ENCODE results near the gene TCF15.
"Not testable (repeated sequence)": the region's sequence is repeated elsewhere in the genome, so short reads cannot be mapped to it uniquely, and the experiment has no call there.

The TCF15 gene

DNA sequence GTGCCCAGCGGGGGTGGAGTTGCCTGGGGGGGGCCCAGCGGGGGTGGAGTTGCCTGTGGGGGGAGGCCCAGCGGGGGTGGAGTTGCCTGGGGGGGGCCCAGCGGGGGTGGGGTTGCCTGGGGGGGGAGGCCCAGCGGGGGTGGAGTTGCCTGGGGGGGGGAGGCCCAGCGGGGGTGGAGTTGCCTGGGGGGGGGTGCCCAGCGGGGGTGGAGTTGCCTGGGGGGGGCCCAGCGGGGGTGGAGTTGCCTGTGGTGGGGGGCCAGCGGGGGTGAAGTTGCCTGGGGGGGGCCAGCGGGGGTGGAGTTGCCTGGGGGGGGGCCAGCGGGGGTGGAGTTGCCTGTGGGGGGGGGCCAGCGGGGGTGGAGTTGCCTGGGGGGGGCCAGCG lies 31.9 kb upstream of the TCF15 start:
- not testable (repeated sequence) for DNase-seq

DNA sequence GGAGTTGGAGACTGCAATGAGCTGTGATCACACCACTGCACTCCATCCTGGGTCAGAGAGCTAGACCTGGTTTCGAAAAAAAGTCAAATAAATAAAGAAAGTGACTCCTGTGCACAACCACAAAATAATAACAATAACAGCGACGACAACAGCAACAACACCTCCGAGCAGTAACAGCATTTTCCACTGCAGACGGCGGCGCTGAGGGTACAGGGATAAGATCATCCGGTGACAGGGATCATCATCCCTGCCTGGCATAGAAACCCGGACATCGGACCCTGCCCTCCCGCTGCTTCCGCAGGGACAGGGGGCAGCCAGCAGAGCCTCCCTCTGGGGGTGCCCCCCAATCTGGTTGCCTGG lies 31.4 kb upstream of the TCF15 start:
- no peak for DNase-seq

DNA sequence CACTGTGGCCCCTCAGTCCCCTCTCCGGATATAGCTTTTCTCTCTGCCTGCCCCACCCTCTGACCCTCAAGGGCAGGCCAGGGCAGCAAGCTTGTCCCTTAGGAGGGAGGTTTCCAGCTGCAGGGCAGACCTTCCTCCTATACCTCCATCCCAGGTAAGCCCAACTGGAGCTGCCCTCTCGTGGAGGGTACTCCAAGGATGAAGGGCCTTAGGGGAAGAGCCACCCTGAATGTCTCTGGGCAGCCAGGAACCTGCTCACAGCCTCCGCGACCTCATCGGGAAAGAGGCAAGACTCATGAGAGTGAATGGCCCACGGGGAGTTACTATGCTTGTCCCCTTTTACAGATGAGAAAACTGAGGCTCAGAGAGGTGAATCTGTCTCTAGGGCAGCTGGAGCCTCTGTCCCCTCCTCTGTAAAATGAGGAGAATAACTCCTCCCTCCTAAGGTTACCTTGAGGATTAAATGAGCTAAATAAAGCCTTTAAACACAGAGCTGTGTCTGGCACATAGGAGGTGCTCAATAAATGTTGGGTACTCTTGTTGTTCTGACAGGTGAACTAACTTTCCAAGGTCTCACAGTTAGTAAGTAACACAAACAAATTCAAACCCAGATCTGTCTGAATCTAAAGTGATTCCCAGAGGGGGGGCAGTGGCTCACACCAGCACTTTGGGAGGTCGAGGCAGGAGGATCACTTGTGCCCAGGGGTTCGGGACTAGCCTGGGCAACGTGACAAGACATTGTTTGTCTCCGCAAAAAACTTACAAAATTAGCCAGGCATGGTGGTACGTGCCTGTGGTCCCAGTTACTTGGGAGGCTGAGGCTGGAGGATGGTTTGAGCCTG lies 30.8 kb upstream of the TCF15 start:
- DNase-seq = no peak

DNA sequence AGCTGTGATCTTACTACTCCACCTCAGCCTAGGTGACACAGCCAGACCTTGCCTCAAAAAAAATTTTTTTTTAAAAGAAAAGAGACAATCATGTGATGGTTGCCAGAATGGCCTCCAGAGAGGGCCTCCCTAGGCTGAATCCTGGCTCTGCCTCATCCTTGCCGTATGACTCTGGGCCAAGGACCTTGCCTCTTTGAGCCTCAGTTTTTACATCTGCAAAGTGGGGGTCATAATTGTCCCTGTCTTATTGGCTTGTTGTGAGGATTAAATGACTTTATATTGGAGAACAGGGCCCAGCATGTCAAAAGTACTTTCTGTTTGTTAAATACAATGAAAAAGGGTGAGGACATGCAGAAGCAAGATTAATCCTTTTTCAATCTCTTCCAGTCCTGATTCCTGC lies 28.5 kb upstream of the TCF15 start:
- DNase-seq = no peak

DNA sequence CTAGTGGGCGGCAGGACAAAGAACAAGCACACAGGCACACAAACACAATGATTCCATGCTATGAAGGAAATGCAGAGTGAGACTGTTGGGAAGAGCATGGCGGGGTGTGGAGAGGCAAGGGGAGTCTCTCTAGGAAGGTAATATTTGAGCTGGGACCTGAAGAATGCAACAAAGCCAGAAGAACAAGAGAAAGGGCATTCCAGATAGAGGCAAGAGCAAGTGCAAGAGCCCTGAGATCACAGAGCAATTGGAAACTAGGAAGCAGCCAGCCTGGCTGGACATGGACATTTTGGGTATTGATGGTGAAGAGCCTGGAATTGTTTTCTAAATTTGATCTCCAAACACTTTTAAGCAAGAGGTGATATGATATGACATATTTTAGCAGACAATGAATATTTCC lies 27.4 kb upstream of the TCF15 start:
- no peak for DNase-seq

DNA sequence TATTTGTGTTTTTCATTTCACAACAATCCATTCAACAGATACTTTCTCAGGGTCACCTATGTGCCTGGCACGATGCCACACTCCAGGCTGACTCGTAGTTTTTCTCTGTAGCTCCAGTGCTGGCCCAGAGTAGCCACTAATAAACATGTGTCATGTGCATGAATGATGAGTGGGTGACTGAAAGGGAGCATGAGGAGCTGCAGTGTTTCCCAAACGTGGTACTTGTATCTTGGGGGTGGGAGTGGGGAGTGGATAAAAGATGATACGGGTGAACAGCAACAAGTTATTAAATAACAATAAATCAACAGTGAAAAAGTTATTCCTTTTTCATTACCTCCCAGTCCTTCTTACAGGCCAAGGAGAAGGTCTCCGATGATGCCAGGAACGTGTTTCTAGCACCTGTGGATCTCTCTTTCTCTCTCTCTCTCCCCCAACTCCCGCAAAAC lies 25.8 kb upstream of the TCF15 start:
- DNase-seq = no peak

DNA sequence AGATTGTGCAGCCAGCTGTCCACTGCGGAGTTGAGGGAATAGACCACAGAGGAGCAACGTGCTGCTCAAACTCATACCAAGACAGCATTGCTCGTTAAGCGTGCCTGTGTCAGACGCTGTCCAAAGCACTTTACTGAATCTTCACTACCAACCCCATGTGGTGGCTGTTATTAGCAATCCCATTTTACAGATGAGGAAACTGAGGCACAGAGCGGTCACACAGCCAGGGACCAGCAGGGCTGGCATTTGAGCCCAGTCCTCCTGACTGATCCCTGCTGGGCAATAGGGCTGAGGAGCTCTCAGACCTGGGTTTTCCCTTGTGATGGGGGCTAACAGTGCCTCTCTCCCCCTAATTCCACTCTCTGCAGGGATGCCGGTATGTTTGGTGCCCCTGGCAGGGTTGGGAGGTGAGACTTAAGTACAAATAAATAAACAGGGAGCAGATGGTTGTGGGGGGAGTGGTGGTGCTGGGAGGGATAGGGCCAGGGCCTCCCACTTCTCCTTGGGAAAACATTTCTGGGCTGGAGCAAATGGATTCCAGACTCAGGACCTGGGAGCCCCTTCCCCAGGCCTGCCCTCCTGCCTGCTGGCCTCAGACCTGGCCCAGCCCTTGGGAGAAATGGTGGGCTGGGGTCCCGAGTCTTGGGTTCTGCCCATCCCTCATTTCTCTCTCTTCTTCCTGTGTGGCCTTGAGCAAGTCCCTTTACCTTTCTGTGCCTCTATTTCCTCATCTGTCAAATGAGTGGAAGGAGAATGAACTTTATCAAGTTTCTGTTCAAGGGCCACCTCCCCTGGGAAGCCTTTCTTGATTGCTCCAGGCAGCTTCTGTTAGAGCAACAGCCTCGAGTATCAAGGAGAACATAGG lies 25.2 kb upstream of the TCF15 start:
- no peak for DNase-seq

DNA sequence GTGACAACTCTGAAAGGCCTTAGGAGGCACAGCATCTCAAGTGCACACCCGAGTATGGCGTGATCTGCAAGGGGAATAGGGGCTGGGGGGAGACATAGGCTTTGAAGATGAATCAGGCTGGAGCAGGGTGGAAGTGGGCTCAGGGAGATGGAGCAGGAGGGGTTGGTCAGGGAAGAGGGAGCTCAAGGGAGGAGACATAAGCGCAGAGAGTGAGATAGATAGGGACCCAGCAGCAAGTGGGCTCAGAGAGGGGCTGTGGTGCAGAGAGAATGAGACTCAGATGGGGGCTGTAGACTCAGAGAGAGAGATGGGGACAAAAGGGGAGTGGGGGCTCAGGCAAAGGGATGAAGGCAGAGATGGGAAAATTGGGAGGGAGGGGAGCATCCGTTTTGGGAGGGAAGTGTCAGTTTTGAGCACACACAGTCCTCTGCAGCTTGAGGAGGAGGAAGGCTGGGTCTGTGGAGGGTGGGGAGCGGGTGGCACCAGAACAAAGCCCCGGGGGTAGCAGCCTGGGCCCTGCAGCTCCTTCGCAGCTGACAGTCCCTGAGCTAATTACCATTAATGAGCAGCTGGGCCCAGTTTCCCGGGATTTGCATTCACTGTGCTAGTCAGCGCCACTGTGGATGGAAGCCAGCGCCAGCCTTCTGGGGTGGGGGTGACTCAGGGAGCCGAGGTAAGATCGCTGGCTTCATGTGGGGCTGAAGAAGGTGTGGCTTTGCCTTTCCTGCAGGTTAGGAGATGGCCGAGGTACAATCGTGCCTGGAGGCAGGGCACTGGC lies 24.2 kb upstream of the TCF15 start:
- no peak for DNase-seq

DNA sequence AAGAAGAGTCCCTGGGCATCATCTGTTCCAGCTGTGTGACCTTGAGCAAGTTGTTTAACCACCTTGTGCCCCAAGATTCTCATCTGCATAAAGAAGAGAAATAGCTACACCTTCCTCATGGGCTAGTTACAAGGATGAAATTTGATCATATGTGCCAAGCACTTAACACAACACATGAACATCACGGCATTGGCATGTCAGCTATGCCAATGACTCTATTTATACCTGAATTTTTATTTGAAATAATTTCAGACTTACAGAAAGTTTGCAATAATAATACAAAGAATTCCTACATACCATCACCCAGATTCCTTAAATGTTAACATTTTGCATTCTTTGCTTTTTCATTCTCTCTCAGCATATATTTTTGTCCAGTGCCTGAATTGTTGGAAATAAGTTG lies 21.0 kb upstream of the TCF15 start:
- no peak for DNase-seq

DNA sequence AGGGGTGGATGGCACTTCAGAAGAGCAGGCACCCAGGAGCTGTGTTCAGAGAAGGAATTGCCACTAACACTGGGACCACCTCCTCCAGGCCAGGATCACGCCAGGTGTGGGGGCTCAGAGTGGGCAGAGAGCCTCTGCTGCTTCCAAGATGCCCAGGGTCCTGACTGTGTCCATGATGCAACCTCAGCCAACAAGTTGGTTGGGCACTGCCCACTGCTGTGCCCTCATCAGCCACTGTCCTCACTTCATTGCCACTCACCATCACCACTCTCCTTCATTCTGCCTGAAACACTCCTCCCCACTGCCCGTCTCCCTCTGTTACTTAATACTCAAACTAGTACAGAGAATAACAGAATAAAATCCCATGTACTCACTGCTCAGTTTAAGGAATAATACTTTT lies 16.5 kb upstream of the TCF15 start:
- no peak for DNase-seq

DNA sequence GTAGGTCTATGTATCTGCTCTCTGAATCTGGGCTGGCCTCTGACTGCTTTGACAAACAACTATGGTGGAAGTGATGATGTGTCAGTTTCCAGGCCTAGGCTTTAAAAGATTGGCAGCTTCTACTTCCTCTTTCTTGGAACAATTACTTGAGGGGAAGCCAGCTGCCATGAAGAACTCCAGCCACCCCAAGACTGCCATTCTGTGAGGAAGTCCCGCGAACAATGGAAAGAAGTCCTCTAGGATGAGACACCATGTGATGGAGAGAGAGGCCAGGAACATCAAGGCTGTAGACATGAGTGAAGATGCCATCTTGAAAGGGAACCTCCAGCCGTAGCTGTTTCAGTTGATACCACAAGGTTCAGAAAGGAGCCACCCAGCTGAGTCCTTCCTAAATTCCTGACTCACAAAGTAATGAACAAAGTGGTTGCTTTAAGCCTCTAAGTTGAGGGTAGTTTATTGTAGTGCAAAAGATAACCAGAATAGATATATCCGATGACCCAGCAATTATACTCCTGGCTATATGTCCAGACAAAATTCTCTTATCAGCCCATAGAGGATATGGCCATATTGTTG lies 15.3 kb upstream of the TCF15 start:
- DNase-seq = peak; percentile 94

DNA sequence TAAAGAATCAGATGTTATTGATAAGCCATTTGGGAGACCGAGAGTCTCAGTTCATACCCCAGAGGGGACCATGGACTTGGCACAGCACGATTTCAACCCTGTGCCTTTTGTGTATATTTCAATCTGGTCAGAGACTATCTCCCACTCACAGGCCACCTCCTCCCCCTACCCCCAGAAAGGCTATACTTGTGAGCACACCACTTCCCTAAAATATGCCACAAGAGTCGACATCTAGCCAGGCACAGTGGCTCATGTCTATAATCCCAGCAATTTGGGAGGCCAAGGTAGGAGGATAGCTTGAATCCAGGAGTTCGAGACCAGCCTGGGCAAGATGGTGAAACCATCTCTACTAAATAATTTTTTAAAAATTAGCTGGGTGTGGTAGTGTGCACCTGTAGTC lies 13.6 kb upstream of the TCF15 start:
- no peak for DNase-seq

DNA sequence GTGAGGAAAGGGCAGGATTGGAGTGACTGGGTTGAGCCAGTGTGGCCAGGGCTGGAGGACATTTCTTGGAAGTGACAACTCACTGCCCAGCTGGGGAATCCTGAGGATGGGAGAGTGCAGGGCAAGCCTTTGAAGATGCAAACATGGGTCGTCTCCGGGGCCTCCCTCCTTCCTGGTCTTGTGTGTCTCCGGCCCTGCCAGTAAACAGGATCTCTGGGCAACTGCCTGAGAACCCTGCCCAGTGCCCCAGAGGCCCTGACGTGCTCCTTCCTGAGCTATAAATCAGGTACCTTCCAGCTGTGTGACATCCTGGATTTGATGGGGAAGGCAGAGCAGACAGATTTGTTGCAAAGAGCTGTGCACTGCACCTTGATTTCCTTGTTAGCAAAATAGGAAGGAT lies 12.9 kb upstream of the TCF15 start:
- no peak for DNase-seq

DNA sequence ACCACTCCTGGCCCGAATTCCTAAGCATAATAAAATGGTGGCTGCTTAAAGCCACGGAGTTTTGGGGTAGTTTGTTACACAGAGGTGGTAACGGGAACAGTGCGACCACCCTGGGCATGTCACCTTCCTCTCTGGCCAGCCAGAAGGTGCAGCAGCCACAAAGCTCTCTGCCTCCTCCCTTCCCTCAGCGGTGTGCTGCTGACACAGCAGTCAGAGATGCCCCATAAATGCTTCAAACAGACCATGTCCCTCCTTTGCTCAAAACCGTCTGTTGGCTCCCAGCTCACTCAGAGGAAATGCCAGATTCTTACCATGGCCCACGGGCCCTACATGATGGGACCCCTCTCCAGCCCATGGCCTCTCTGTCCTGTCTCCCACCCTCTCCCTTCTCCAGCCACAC lies 12.1 kb upstream of the TCF15 start:
- no peak for DNase-seq

DNA sequence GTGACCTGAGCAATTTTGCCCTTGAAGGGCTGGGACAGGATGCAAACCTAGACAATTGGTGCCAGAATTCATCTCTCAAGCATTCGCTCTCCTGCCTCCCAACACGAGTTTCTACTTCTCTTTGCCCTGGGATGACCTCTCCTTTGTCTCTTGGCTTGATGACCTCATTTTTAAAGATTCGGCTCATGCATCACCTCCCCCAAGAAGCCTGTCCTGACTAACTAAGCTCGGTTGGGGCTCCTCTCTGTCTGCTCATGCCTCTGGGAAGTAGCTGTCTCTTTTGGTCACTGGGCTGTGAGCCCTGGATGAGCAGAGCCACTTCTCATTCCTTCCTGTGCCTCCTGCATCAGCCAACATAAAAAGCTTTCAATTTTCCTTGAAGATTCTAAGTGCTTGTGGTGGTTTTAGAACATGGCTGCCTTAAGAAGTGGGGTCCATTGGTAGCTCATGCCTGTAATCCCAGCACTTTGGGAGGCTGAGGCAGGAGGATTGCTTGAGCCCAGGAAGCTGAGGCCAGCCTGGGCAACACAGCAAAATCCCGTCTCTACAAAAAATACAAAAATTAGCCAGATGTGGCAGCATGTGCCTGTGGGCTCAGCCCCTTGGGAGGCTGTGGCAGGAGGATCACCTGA lies 11.1 kb upstream of the TCF15 start:
- DNase-seq = peak; percentile 80

DNA sequence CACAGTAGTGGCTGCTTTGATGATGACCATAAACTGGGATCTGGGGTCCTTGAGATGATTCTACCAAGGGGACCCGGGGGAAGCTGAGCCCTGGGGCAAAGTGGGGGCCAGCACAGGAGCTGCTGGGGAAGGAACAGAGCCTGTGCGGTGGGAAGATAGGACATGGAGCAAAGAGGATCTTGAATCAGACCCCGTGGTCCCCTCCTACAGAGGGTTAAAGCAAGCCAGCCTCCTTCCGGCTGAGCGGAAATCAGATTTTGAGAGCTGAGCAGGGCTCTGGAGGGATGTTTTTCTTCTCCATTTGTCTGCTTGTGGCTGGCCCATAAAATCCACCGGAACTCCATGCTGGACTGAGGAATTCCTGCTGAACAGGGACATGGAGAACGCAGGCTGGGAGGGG lies 10.1 kb upstream of the TCF15 start:
- DNase-seq = no peak

DNA sequence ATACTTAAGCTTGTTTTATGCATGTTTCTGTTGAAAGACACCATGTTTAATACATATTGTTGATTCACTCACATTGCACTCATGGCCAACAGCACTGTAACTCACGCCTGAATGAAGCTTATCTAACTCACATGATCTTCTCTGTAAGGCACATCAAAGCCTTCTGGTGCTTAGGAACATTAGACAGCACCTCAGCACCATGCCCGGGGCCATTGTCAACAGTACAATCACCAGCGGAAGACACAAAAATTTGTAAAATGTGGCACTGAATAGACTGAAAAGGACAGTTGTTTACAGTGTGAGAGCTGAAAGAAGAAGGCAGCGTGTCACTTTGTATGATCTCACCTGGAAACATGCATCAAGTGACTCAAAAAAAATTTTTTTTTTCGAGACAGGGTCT lies 8.9 kb upstream of the TCF15 start:
- DNase-seq = no peak

DNA sequence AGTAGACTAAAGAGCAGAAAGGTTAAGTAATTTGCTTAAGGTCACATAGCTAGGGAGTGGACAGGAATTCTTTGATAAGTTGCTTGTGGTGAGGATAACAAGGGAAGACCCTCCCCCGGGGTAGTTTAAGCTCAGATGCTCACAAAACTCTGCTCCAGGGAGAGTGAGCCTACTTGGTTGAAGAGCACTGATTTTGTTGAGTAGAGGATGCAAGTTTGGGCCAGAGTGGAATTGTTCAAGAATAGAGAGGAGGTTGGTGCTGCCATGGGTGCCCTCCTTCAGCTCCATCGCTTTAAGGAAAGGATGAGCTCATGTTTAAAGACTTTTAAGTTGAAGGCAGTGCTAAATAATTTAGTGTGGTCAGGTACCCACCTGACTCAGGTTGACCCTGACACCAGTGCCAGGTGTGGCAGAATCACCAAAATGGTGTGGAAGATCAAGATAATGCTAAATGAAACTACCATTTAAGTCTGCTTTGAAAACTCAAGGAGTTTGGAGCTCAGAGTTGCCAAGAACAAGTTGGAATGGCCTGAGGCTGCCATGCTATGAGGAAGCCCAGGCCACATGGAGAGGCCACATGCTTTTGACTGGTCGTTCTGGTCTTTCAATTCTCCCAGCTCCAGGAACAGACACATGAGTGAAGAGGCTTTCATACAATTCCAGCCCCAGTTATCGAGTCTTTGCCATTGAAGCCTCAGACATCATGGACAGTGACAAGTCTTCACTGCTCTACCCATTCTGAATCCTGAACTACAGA lies 8.0 kb upstream of the TCF15 start:
- no peak for DNase-seq

DNA sequence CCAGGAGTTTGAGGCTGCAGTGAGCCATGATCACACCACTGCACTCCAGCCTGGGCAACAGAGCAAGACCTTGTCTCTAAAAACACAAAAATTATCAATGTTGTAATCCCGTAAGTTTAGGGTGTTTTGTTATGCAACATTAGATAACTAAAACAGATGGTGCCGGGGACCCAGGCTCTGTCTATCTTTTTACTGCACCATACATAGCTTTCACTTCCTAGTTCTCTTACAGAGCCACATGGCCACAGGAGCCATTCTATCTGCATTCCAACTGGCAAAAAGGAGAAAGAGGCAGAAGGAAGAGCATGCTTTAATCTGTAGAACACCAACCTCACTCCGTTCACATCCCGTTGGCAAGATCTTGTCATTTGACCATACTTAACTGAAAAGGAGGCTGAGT lies 5.4 kb upstream of the TCF15 start:
- peak; percentile 98 for DNase-seq

DNA sequence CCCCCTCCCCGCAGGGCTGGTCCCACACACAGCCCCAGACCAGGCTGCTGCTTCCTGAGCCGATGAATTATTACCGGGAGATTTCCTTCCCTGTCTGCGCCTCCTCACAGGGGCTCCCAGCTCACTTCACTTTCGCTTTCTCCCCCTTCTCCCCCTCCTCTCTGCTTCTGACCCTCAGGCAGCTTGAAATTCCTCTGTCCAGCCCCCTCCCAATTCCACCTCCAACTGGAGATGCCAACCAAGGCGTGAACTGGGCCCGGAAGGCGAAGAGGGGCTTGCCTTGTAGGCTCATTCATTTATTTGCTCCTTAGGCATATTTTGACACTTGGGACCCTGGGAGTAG lies 1.7 kb upstream of the TCF15 start:
- DNase-seq = no peak

DNA sequence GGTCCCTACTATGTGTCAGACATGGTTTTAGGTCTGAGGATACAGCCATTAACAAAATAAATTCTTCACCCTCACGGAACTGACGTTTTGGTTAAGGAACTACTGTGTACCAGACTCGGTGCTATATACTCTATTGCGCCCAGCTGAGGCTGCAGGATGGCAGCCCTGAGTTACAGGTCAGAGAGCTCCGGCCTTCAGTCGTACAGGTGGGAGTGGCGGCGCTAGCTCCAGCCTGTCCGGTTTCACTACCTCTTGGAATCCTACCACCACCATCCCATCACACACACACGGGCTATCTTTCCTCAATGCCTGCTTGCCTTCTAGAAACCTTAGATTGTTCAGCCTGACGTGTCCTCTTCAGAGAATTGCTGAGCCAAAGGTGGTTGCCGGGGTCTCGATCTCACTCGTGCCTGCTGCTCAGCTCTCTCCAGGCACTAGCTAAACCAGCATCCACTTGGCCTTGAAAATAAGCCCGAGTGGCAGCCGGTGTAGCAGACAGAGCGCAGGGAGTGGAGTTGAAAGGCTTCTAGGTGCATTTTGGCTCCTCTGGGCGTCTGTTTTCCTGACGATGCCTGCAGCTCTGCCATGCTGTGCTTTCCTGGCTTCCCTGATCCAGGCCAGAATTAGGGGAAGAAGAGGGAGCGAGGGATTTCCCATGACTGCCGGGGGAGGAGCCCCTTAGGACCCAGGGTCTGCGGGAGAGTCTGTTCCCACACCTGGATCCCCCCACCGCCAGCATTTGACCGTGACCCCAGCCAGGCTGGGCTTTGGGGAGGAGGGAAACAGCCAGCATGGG lies 1.1 kb upstream of the TCF15 start:
- peak; percentile 16 for DNase-seq
